Measurements from ENCODE around the gene ADTRP.

The ADTRP gene

GRCh38 chr6:11795403-11795802 is 16.8 kb upstream of the ADTRP start:
- no peak overlapping the region for H3K27ac ChIP-seq
- no peak for TF ChIP-seq CTCF (IDR thresholded peaks at IDR 0.05; ENCODE audit: low read depth, low read length)
- H3K36me3 ChIP-seq, result no peaks in the 10 kb centered on the region
- no peak overlapping the region for H3K4me3 ChIP-seq (ENCODE audit: low read depth, low read length)
- H3K9me3 ChIP-seq (ENCODE audit: severe bottlenecking), result peaks cover 2% of the 10 kb centered on the region
- no peak for DNase-seq
- no peaks in the 10 kb centered on the region for H3K27me3 ChIP-seq (ENCODE audit: insufficient read depth, low read depth, severe bottlenecking)

- peaks cover 2% of the 10 kb centered on the region for H3K9me3 ChIP-seq (ENCODE audit: severe bottlenecking)
- no peak overlapping the region for H3K27ac ChIP-seq
- TF ChIP-seq CTCF (IDR thresholded peaks at IDR 0.05; ENCODE audit: low read depth, low read length), result no peak
- no peak for DNase-seq
- H3K27me3 ChIP-seq (ENCODE audit: insufficient read depth, low read depth, severe bottlenecking), result no peaks in the 10 kb centered on the region
- H3K36me3 ChIP-seq, result no peaks in the 10 kb centered on the region
- H3K4me3 ChIP-seq (ENCODE audit: low read depth, low read length), result no peak overlapping the region
Observed at GRCh38 chr6:11793277-11793676, 14.7 kb upstream of the ADTRP start.

GRCh38 chr6:11791354-11792107 is 12.9 kb upstream of the ADTRP start:
- Histone ChIP-seq H3K27ac (no peak overlapping the region), H3K27me3 (ENCODE audit: insufficient read depth, low read depth, severe bottlenecking) (no peaks in the 10 kb centered on the region), H3K4me3 (ENCODE audit: low read depth, low read length) (no peak overlapping the region), H3K36me3 (no peaks in the 10 kb centered on the region), H3K9me3 (ENCODE audit: severe bottlenecking) (peaks cover 2% of the 10 kb centered on the region)
- no peak for DNase-seq
- no peak for TF ChIP-seq CTCF (IDR thresholded peaks at IDR 0.05; ENCODE audit: low read depth, low read length)

- Histone ChIP-seq H3K27ac (no peak overlapping the region), H3K27me3 (ENCODE audit: insufficient read depth, low read depth, severe bottlenecking) (no peaks in the 10 kb centered on the region), H3K9me3 (ENCODE audit: severe bottlenecking) (peaks cover 2% of the 10 kb centered on the region), H3K4me3 (ENCODE audit: low read depth, low read length) (no peak overlapping the region), H3K36me3 (no peaks in the 10 kb centered on the region)
- DNase-seq, result no peak
- TF ChIP-seq CTCF (IDR thresholded peaks at IDR 0.05; ENCODE audit: low read depth, low read length), result no peak
Observed at GRCh38 chr6:11789744-11790143, 11.1 kb upstream of the ADTRP start.

- TF ChIP-seq CTCF (IDR thresholded peaks at IDR 0.05; ENCODE audit: low read depth, low read length), result no peak
- Histone ChIP-seq H3K36me3 (no peaks in the 10 kb centered on the region), H3K27ac (no peak overlapping the region), H3K27me3 (ENCODE audit: insufficient read depth, low read depth, severe bottlenecking) (no peaks in the 10 kb centered on the region), H3K9me3 (ENCODE audit: severe bottlenecking) (peaks cover 2% of the 10 kb centered on the region), H3K4me3 (ENCODE audit: low read depth, low read length) (no peak overlapping the region)
- no peak for DNase-seq
Observed at GRCh38 chr6:11788043-11788442, 9.4 kb upstream of the ADTRP start.
